GM12878 (cell line): ENCODE data around the gene CNST. TPM values are rescaled to one million over a fixed set of nuclear protein-coding genes. Genes with fewer than 3 reads are reported as not detected.

Experiments
- ATAC-seq: fragments of 200-7000 bp; cut with Tn5 transposase; 3 replicates; pipeline ENCODE4 v1.9.1; 2020; ENCODE audit warnings: mild to moderate bottlenecking, moderate library complexity
- BruUV-seq: library from RNA; stranded (reverse); fragments of 400-500 nt; replicated peaks from 2 replicates; lab custom pipeline; 2021; lab: Mats Ljungman, UMichigan
- CTCF ChIA-PET: fragments of 300-600 bp; sonication (Branson Sonifier 250); formaldehyde crosslinking; extraction: SDS; loops from one replicate; lab custom pipeline; 2021; ENCODE audit warnings: inconsistent platforms; lab: Yijun Ruan, JAX
- POLR2A ChIA-PET: fragments of 350-600 bp; formaldehyde crosslinking; extraction: SDS; loops from one replicate; lab custom pipeline; 2021; ENCODE audit warnings: inconsistent platforms; lab: Charles Lee
- RAD21 ChIA-PET: fragments of 300-600 bp; sonication (Branson Sonifier 250); formaldehyde crosslinking; loops from one replicate; lab custom pipeline; 2023; ENCODE audit warnings: antibody characterized with exemption; ENCODE audit not compliant: unreplicated experiment; lab: Charles Lee
- SMC1A ChIA-PET: fragments of 300-600 bp; sonication (Branson Sonifier 250); formaldehyde crosslinking; loops from one replicate; lab custom pipeline; 2023; ENCODE audit not compliant: unreplicated experiment, uncharacterized antibody; lab: Charles Lee
- DNase-seq: peaks from one replicate; pipeline ENCODE4 v3.0.0-alpha.2; 2011; ENCODE audit warnings: low read depth, low spot score
- FAIRE-seq: peaks from 3 replicates; lab custom pipeline; 2011; peaks lifted over from hg19 to GRCh38; lab: Jason Lieb, UNC
- H2AFZ ChIP-seq: 2 replicates; pipeline ENCODE4 v1.6.0; 2011; ENCODE audit warnings: low read depth, low read length, control low read depth; ENCODE audit not compliant: control insufficient read depth
- H3K27ac ChIP-seq: 2 replicates; pipeline ENCODE4 v1.5.1; 2011; ENCODE audit warnings: control low read depth; ENCODE audit not compliant: control insufficient read depth, insufficient read depth
- H3K27me3 ChIP-seq, 2 experiments: replicated peaks in 1 of 2; 2 replicates each; pipeline versions ENCODE4 v1.6.0 to v1.6.1; 2011; ENCODE audit warnings: low read length in 1 of 2; ENCODE audit not compliant: control insufficient read depth in 2 of 2, insufficient read depth in 2 of 2
- H3K36me3 ChIP-seq, 2 experiments: 2 replicates each; pipeline ENCODE4 v1.5.1; 2011; ENCODE audit warnings: low read length in 1 of 2; ENCODE audit not compliant: control insufficient read depth in 2 of 2, insufficient read depth in 2 of 2
- H3K4me1 ChIP-seq: 2 replicates; pipeline ENCODE4 v1.6.1; 2011; ENCODE audit warnings: mild to moderate bottlenecking, low read length, moderate library complexity, mixed read lengths; ENCODE audit not compliant: control insufficient read depth, insufficient read depth
- H3K4me2 ChIP-seq: 2 replicates; pipeline ENCODE4 v1.6.0; 2011; ENCODE audit warnings: control low read depth; ENCODE audit not compliant: control insufficient read depth, insufficient read depth
- H3K4me3 ChIP-seq: fragments of 200-600 bp; sonication (generic); 2 replicates; pipeline ENCODE4 v1.5.1; 2016
- H3K79me2 ChIP-seq: 2 replicates; pipeline ENCODE4 v1.6.0; 2011; ENCODE audit warnings: low read length; ENCODE audit not compliant: control insufficient read depth, insufficient read depth
- H3K9ac ChIP-seq: 2 replicates; pipeline ENCODE4 v1.8.0; 2011; ENCODE audit warnings: low read length, control low read depth, mixed read lengths; ENCODE audit not compliant: control insufficient read depth, insufficient read depth
- H3K9me3 ChIP-seq: replicated peaks from 3 replicates; pipeline ENCODE4 v1.5.1; 2011; ENCODE audit warnings: mild to moderate bottlenecking, low read length; ENCODE audit not compliant: control insufficient read depth, insufficient read depth
- H4K20me1 ChIP-seq: 2 replicates; pipeline ENCODE4 v1.6.0; 2011; ENCODE audit not compliant: control insufficient read depth, insufficient read depth
- GATAD2B ChIP-seq: fragments of 450-650 bp; conservative IDR thresholded peaks from 2 replicates; pipeline ENCODE4 v1.6.1; 2017; ENCODE audit warnings: low read depth, mild to moderate bottlenecking, moderate library complexity
- HDAC2 ChIP-seq: fragments of 200-600 bp; sonication (generic); IDR thresholded peaks from 2 replicates; pipeline ENCODE4 v1.6.1; 2017
- KDM1A ChIP-seq: fragments of 200-600 bp; sonication (generic); IDR thresholded peaks from 2 replicates; pipeline ENCODE4 v1.6.1; 2016; ENCODE audit warnings: borderline replicate concordance
- RFX5 ChIP-seq: IDR thresholded peaks from 2 replicates; pipeline ENCODE4 v1.6.1; 2011; ENCODE audit warnings: low read depth, low read length, improper control_type of control experiment
- SRF ChIP-seq, 2 experiments: IDR thresholded peaks; 2 replicates each; pipeline ENCODE4 v1.6.1; 2011; ENCODE audit warnings: low read depth in 2 of 2, low read length in 2 of 2, mild to moderate bottlenecking in 1 of 2, moderate library complexity in 1 of 2
- SUPT20H ChIP-seq: IDR thresholded peaks from 2 replicates; pipeline ENCODE4 v1.6.1; 2011; ENCODE audit warnings: low read depth, mild to moderate bottlenecking, low read length, moderate library complexity, borderline replicate concordance; ENCODE audit not compliant: control insufficient read depth
- SUZ12 ChIP-seq: fragments of 200-600 bp; sonication (generic); IDR thresholded peaks from one replicate; pipeline ENCODE4 v1.6.1; 2018; ENCODE audit warnings: antibody characterized with exemption, mild to moderate bottlenecking; ENCODE audit not compliant: unreplicated experiment
- ZBTB4 ChIP-seq: fragments of 450-650 bp; formaldehyde crosslinking; IDR thresholded peaks from 2 replicates; pipeline ENCODE4 v1.4.0; 2022; ENCODE audit warnings: mild to moderate bottlenecking, moderate library complexity
- whole genome bisulfite sequencing: methylation state at CpG from one replicate; pipeline ENCODE4 v1.1.6; 2016; ENCODE audit warnings: low lambda C conversion rate; ENCODE audit not compliant: insufficient replicate concordance, insufficient coverage; ENCODE audit errors: missing lambda C conversion rate; 5-methylcytosine and 5-hydroxymethylcytosine counted together
- in situ Hi-C: fragments of 300-500 bp; cut with MboI; formaldehyde crosslinking; loops from 9 replicates; pipeline ENCODE4 v1.14.3; 2018; ENCODE audit warnings: mixed read lengths
- intact Hi-C: fragments of 100-400 bp; cut with micrococcal nuclease; formaldehyde crosslinking; loops from one replicate; pipeline ENCODE4 v1.14.2; 2022; ENCODE audit not compliant: unreplicated experiment
- polyA plus RNA-seq, 11 experiments: library from polyadenylated mRNA; depleted of rRNA in 4 of 11; unstranded in 6 of 11; stranded (reverse) in 5 of 11; fragments of >200 nt; fragmentation: Nextera tagmentation in 4 of 11; fragmentation: Illumina TruSeq in 1 of 11; extraction: Ambion mirVana in 4 of 11; extraction: Trizol in 1 of 11; gene quantifications; 1 replicate in 1 of 11; 2 replicates in 10 of 11; pipeline versions ENCODE4 v1.2.1 to v1.2.3, GENCODE V29; 2011 to 2016; ENCODE audit warnings: inconsistent platforms in 2 of 11, missing spikeins in 2 of 11, low read depth in 1 of 11
- total RNA-seq, 4 experiments: library from RNA; depleted of rRNA in 3 of 4; stranded (reverse); fragments of >200 nt in 3 of 4; fragmentation: Illumina TruSeq in 1 of 4; extraction: Trizol in 1 of 4; gene quantifications; 2 replicates each; pipeline versions ENCODE4 v1.2.1 to v1.2.3, GENCODE V29; 2013 to 2021

The CNST gene
- total and polyA plus RNA-seq, 10 of the 15 experiments (the other 5 are each of a cell fraction or from before 2014, with no cell fraction given), result 4.8 to 16.2 (median 12.3) TPM

- H3K27me3 ChIP-seq, result no peaks in the 10 kb centered on the region
- ChIA-PET CTCF (interaction anchor here (0.5 to 2.2 kb wide), 12 partner anchors 10 to 215 kb away, joined by 3 to 8 read pairs (median 3); partner anchors contain the start of gene SCCPDH), SMC1A (interaction anchor here (0.9 to 1.1 kb wide), 3 partner anchors 15 to 212 kb away, joined by 3 to 4 read pairs (median 3); partner anchors contain the start of gene SCCPDH), RAD21 (no interaction called here), POLR2A (no interaction called here)
- FAIRE-seq, result no peak
- no peak overlapping the region for H3K4me3 ChIP-seq
- H3K79me2 ChIP-seq, result no peaks in the 10 kb centered on the region
- BruUV-seq, result no TSS peak
- DNase-seq, result no peak
- H3K4me2 ChIP-seq, result no peak overlapping the region
- no peak overlapping the region for H3K27ac ChIP-seq
- no peak overlapping the region for H2AFZ ChIP-seq
- 2% methylated on average over 2 of the region's 2 CpGs for WGBS
- intact Hi-C loops (no loop called here), in situ Hi-C loops (no loop called here)
- no peaks in the 10 kb centered on the region; the same call in 2 of the 3 replicates for H3K9me3 ChIP-seq
- TF ChIP-seq SUPT20H, result no peak
- no peak for TF ChIP-seq GATAD2B
- H3K9ac ChIP-seq, result no peak overlapping the region
- H4K20me1 ChIP-seq, result no peaks in the 10 kb centered on the region
- H3K4me1 ChIP-seq, result no peaks in the 10 kb centered on the region
- H3K36me3 ChIP-seq, result no peaks in the 10 kb centered on the region
- no peak for ATAC-seq
Measured at GRCh38 chr1:246709835-246710234, 143.6 kb downstream of the CNST start.

GRCh38 chr1:246711548-246712003, 145.3 kb downstream of the CNST start:
- no peak for FAIRE-seq
- no peak for ATAC-seq
- Histone ChIP-seq H3K4me3 (no peak overlapping the region), H3K36me3 (no peaks in the 10 kb centered on the region), H3K4me2 (no peak overlapping the region), H3K79me2 (no peaks in the 10 kb centered on the region), H3K9me3 (no peaks in the 10 kb centered on the region; the same call in 2 of the 3 replicates), H3K4me1 (no peaks in the 10 kb centered on the region), H3K9ac (no peak overlapping the region), H3K27ac (no peak overlapping the region)
- ChIA-PET RAD21 (no interaction called here), SMC1A (no interaction called here)
- 21% methylated on average over 3 of the region's 3 CpGs for WGBS
- no TSS peak for BruUV-seq
- no peak for DNase-seq
- TF ChIP-seq ZBTB4 (CRISPR knock-in tag) (no peak), HDAC2 (no peak), RFX5 (no peak), KDM1A (no peak), SRF (IDR thresholded peaks at IDR 0.05; ENCODE audit: low read depth in 2 of 2, low read length in 2 of 2) (no peak), SUZ12 (no peak)
- TF ChIP-seq, all 136 proteins: peak for 0
- ChIA-PET POLR2A (no interaction called here), CTCF (interaction anchor here (0.6 to 2.2 kb wide), 4 partner anchors 10 to 43 kb away, joined by 3 to 8 read pairs (median 4); partner anchors contain the start of gene SCCPDH)
- intact Hi-C loops, result no loop called here
- no peaks in the 10 kb centered on the region for H4K20me1 ChIP-seq
- H2AFZ ChIP-seq, result no peak overlapping the region
- in situ Hi-C loops, result no loop called here
- H3K27me3 ChIP-seq, result no peaks in the 10 kb centered on the region
